ENCODE measurements around the gene SNAP29. TPM values are rescaled to one million over a fixed set of nuclear protein-coding genes. Genes with fewer than 3 reads are reported as not detected.
A peak's percentile ranks its signal among the peaks of the same experiment; 100 is the strongest.
"Not testable (repeated sequence)": the region's sequence is repeated elsewhere in the genome, so short reads cannot be mapped to it uniquely, and the experiment has no call there.

SNAP29 gene
- total RNA-seq, 1 donor from 2014 or later, result 6.0 TPM

GRCh38 chr22:20836987-20837823 lies 21.6 kb upstream of the SNAP29 start:
- DNase-seq, result no peak

DNA sequence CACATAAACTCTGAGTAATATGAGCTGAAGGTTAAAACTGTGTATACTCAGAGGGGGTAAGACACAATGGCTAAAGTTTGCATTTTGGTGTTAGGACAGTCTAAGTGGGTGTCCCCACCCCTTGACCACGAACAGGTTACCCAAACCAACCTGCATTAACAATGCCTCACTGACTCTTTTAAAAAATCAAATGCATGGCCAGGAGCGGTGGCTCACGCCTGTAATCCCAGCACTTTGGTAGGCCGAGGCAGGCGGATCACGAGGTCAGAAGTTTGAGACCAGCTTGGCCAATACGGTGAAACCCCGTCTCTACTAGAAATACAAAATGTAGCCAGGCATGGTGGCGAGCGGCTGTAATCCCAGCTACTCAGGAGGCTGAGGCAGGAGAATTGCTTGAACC lies 19.5 kb upstream of the SNAP29 start:
- DNase-seq, result not testable (repeated sequence)

GRCh38 chr22:20839837-20840645 lies 18.8 kb upstream of the SNAP29 start:
- DNase-seq, result no peak

DNA sequence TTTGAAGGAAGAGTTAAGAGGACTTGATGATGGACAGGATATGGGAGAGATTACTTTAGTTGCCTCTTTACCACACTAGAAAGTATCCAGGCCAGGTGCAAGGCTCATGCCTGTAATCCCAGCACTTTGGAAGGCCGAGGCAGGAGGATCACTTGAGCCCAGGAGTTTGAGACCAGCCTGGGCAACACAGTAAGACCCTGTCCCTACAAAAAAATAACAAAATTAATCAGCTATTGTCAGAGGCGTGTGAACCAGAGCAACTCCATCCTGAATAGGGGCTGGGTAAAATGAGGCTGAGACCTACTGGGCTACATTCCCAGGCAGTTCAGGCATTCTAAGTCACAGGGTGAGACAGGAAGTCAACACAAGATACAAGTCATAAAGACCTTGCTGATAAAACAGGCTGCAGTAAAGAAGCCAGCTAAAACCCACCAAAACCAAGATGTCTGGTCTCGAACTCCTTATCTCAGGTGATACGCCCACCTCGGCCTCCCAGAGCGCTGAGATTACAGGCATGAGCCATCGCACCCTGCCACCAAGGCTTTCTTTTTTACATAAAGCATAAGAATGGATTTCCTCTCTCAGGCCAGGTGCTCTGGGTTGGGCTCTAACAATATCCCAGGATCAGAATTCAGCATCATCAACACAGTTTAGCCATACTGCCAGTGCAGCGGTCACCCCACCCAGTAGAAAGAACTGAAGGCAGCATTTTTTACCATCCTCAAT lies 18.0 kb upstream of the SNAP29 start:
- DNase-seq, result no peak

DNA sequence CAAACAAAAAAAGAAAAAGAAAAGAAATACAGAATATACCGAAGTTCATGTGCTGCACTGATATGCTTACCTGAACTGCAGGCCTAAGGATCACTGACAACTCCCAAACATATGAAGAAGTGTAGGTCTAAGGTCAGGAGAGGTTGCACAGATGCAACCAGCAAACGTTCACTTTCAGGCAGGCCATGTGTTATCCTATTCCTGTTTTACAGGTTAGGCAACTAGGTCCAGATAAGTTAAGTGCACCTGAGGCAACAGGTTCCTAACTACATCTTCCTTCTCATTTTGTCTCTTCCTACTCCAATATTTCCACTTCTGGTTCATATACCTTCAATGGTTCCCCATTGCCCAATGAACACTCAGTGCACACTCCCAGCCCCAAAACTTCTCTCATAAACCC lies 15.3 kb upstream of the SNAP29 start:
- DNase-seq, result no peak

DNA sequence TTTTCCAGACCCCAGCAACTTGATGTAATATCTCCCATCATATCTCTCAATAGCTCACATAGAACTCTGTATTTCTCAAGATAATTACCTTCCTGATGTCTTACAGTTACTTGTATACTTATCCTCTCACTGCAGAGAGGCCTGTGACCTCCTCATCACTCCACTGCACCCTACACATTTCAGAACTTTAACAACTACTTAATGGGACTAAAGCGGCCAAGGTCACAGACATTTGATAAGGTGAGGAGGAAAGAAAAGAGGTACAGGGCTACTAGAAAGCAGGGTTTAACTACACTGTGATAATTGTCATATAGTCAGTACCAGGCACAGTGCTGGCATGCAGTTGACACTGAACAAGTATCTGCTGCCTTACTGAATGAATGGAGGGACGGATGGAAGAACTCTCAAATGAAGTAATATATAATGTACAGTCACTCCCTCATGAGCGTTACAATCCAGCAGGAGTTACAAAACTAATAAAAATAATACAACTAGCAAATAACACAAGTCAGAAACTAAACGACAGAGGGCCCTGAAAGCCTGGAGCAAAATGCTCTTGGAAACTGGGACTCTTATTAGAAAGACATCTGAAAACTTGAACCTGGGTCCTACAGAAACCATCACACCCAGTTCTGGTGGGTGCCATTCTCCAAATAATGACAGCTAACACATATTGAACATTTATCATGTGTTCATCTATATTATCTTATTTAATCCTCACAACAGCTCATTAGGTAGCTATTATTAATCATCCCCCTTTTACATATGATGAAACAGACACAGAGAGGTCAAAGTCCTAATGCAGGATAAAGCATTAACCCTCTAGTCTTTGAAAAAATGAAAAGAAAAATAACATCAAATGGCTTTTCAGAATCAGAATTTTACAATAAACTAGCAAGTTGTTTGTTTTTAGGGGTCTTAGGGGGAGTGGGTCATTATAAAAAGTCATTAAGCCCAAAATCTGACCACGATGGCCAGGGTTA lies 14.5 kb upstream of the SNAP29 start:
- no peak for DNase-seq

GRCh38 chr22:20847318-20847822 lies 11.4 kb upstream of the SNAP29 start:
- DNase-seq, result no peak

- no peak for DNase-seq
Observed at GRCh38 chr22:20852076-20852475, 6.7 kb upstream of the SNAP29 start.

DNA sequence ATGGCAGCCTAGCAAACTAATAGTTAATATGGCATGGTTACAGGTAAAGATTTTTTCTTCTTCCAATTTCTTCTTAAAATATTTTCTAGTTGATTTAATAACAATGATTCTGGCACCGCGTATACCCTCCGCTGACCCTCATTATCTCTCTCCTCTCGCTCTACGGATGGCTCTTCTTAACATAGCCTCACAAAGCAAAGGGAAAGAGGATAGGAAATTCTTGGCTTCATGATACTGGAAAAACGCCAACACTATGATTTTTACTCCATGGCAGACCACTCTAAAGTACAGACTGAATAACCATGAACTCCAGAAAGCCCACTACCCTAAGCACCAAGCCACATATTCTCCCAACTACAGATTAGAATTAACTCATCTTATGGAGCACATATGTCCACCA lies 6.3 kb upstream of the SNAP29 start:
- DNase-seq, result peak; percentile 19

DNA sequence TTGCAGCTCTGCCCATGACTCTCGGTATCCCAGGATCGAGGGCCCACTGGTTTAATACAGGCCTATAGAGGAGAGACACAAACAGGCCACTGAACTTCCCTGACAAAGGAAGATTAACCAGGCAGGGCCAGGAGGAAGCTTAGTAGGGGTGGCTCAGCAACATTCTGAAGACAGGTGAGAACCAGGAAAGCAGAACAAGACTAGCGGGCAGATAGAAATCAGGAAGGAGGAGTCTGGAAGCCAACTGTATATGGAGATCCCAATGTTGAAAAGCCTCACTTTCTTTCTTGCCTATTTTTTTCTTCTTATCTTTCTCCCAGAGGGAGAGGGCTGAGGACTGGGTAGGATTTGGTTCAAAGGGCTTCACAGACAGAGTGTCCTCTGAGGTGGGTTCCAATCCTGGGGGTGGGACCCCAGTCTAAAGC lies 5.6 kb upstream of the SNAP29 start:
- no peak for DNase-seq

GRCh38 chr22:20857247-20857643 lies 1.6 kb upstream of the SNAP29 start:
- DNase-seq, result no peak

DNA sequence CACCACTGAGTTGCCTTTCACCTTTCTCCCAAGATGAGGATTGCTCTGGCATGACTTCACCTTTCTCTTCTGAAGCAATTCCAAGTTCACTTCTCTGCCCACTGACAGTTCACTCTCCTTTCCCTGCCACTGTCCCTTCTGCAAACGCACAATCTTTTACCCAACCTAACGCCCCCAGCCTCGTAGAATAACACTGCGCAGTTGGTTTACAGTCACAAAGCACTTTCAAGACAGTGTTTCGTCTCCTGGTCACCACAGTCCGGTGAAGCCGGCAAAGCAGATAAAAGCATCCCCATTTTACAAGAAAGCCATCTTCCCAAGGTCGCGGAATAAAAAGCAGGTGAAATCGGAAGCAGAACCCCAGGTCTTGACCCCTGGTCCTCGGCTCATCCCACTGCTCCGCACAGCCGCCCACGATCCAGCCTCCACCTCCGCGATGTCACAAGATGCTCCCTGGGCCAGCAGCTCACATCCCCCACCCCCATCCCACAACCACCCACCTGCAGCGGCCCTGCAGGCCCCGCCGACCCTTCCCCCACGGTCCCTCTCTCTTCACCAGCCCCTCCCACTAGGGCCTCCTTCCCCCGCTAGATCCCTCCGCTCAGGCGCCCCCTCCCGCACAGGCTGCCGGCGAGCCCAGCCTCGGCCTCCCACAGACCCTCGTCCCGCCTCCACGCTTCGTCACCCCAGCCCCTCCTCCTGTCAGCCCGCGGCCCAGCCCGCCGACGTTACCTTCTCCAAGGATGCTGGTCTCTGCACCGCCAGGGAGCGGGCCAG lies 781 bp upstream of the SNAP29 start:
- DNase-seq, result peak; percentile 90

DNA sequence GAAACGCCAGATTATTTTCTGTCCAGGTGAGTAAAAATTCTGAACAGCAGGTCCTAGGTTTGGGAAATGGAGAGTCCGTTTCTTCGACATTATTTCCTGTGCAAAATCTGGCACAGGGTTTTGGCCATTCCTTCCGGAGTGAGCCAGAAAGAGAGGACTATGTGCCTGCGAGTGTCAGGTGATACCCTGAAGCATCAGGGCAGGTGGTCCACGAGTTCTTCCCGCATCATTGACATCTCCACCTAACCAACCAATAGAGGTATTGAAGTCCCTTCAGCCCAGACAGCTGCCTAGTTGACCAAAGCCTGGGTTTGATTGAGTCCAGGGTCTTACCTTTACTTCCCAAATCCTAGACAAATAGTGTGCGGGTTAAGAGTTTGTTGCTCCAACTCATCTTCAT lies 808 bp downstream of the SNAP29 start:
- DNase-seq, result no peak

DNA sequence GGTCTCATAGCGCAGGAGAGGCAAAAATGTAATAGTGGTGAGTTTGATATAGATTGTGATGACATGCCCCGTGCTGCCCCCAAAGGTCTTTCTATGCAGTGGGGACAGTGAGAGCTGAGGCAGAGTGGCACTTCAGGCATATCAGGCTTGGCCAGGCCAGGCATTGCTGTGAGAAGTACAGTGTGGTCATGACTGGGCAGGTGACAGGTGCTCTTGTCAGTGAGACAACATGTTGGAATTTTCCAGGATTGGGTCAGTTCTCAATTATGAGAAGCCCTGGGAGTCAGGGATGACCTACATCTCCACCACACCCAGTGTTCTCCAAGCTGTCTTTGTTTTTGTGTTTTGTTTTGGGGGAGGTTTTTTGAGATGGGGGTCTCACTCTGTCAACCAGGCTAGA lies 3.7 kb downstream of the SNAP29 start:
- DNase-seq, result no peak

DNA sequence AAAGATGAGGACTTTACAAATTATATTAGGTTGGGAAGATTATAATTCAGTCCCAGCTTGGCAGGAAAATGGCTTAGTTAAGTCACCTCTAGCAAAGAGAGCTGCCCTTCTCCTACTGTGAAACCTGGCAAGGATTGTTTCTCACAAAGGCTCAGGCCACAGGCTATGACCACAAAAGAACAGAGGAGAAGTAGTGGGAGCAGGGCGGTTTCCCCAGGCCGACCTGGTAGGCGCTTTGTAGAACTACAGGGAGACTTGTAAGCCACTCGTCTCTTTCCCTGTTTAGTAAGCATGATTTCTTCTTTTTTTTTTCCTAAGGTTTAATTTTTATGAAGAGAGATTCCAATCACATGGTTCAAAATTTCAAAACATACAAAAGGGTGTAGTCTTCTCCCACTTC lies 4.6 kb downstream of the SNAP29 start:
- DNase-seq, result no peak

DNA sequence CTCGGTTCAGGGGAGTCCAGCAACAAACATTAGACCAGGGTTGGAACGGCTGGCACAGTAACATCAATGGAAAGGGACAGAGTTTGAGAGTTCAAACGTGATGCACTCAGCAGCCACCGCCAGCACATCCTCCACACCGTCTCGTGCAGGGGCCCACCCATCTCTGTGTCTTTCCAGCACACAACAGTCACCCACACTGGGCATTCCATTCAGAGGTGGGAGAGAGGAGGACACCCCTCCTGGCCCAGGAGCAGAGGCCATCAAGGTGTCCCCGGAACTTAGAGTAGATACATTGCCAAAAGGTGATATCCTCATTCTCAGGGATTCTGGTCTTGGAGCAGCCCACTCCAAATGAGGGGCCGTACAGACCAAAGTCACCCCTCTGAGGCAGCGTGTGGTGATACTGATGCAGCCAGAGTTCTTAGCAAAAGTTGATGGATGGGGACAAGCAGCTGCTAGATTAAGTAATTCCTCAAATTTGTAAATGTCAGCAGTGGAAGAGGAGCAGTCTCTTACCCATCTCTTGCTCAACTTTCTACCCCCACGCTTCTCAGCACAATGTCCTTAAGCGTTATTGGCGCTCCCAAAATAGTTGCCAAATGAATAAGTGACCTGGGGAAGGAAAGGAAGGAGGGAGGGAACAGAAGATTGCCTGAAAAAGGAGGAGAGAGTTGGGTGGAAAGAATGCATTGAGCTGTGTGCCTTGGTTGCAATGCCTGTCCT lies 5.5 kb downstream of the SNAP29 start:
- DNase-seq, result no peak

DNA sequence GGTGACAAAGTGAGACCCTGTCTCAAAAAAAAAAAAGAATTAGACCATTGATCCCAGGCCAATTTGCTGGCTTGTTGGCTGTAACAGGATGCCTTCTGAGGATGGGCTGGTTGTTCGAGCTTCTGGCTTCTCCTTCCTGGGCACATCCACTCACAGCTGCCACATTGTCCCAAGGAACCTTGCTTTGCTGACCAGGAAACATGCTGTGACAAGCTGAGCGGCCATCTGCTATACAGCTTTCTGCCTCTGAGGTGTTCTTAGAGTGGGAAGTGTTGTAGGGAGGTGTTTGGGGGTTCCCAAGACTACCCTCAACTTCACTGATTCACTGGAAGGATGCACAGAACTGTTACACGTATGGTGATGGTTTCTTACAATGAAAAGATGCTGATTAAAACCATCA lies 6.5 kb downstream of the SNAP29 start:
- no peak for DNase-seq

DNA sequence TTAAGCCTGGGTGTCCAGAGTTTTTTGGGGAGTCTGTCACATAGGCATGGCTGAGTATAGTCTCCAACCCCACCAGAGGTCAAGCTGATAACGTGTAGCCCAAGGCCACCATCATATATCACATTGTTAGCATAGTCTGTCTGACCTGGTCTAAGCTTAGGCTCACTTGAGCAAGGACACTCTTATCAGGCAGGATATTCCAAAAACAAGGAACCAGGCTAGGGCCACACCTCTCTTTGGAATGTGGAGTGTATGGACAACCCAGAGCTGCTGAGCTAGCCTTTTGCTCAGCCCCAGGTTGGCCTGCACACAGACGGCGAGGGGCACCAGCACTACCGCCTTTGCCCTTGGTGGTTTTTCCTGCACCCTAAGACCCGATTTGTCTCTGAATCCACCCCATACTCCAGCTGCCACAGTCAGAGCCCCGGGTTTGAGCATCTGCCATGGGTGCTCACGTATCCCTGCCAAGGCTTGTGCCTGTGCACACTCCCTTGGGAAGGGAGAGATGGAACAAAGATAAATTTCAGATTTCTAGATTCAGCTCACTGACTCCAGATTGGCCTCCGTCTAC lies 7.2 kb downstream of the SNAP29 start:
- no peak for DNase-seq

DNA sequence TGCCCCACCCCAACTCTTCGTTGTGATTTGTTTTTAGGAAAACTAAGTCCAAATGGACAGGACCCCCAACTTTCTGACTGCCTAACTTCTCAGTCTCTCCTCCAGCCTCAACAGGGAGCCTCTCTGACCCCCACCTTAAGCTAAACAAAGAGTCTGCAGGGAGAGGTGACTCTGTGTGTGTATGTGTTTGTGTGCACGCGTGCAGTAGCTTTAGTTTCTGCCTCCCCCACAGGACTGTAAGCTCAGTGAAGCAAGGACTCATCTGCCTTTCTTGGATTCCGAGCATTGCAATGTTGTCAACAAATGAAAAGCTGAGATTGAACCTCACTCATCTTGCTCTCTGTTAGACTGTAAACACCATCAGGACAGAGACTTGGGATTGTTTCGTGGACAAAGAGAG lies 7.9 kb downstream of the SNAP29 start:
- DNase-seq, result no peak

Data from dermis blood vessel endothelial cell (primary cell).